HepG2 (cell line): ENCODE results near the gene HID1. TPM values are rescaled to one million over a fixed set of nuclear protein-coding genes. Genes with fewer than 3 reads are reported as not detected.

ENCODE experiments used
- IRF2 ChIP-seq: IDR thresholded peaks from 2 replicates; pipeline ENCODE4 v1.6.1; 2018; ENCODE audit warnings: missing genetic modification reagents, missing compliant biosample characterization
- JUNB ChIP-seq: sonication (generic); formaldehyde crosslinking; IDR thresholded peaks from 2 replicates; pipeline ENCODE4 v1.8.0; 2022; ENCODE audit warnings: missing genetic modification reagents, mild to moderate bottlenecking, borderline replicate concordance
- MATR3 ChIP-seq: sonication (generic); formaldehyde crosslinking; IDR thresholded peaks from 2 replicates; pipeline ENCODE4 v1.4.0; 2020; ENCODE audit warnings: missing genetic modification reagents
- NFRKB ChIP-seq: fragments of 450-650 bp; IDR thresholded peaks from 2 replicates; pipeline ENCODE4 v1.6.1; 2017
- NFYB ChIP-seq: sonication (generic); formaldehyde crosslinking; IDR thresholded peaks from 2 replicates; pipeline ENCODE4 v1.4.0; 2020; ENCODE audit warnings: missing genetic modification reagents
- PRPF4 ChIP-seq: fragments of 200-400 bp; formaldehyde crosslinking; IDR thresholded peaks from 2 replicates; pipeline ENCODE4 v1.6.1; 2016; ENCODE audit warnings: low read length, low read depth; ENCODE audit not compliant: poor library complexity, severe bottlenecking
- RORA ChIP-seq: sonication (generic); formaldehyde crosslinking; IDR thresholded peaks from 2 replicates; pipeline ENCODE4 v1.5.0; 2020; ENCODE audit warnings: mild to moderate bottlenecking, missing genetic modification reagents, moderate library complexity
- SMAD3 ChIP-seq: sonication (generic); formaldehyde crosslinking; IDR thresholded peaks from 2 replicates; pipeline ENCODE4 v1.4.0; 2020; ENCODE audit warnings: missing genetic modification reagents
- SMAD9 ChIP-seq: sonication (generic); formaldehyde crosslinking; IDR thresholded peaks from 2 replicates; pipeline ENCODE4 v1.5.1; 2020; ENCODE audit warnings: mild to moderate bottlenecking, missing genetic modification reagents
- SYNCRIP ChIP-seq: fragments of 200-400 bp; formaldehyde crosslinking; IDR thresholded peaks from 2 replicates; pipeline ENCODE4 v1.6.1; 2018; ENCODE audit warnings: mild to moderate bottlenecking, low read depth, low read length; ENCODE audit not compliant: insufficient read depth
- XRCC5 ChIP-seq: fragments of 200-400 bp; formaldehyde crosslinking; optimal IDR thresholded peaks from 2 replicates; pipeline ENCODE3; 2017; ENCODE audit warnings: mild to moderate bottlenecking, low read length
- YEATS2 ChIP-seq: sonication (generic); formaldehyde crosslinking; IDR thresholded peaks from 2 replicates; pipeline ENCODE4 v1.4.0; 2020; ENCODE audit warnings: missing genetic modification reagents, borderline replicate concordance
- ZC3H13 ChIP-seq: sonication (generic); formaldehyde crosslinking; IDR thresholded peaks from 2 replicates; pipeline ENCODE4 v1.8.1; 2023; ENCODE audit warnings: mild to moderate bottlenecking, missing genetic modification reagents, moderate library complexity
- ZC3H4 ChIP-seq: sonication (generic); formaldehyde crosslinking; IDR thresholded peaks from 2 replicates; pipeline ENCODE4 v1.4.0; 2020; ENCODE audit warnings: missing genetic modification reagents, borderline replicate concordance
- ZHX2 ChIP-seq, 2 experiments: sonication (generic) in 1 of 2; formaldehyde crosslinking in 1 of 2; IDR thresholded peaks; 2 replicates each; pipeline versions ENCODE4 v1.6.1 to v1.9.0; 2014 to 2022; ENCODE audit warnings: antibody characterized with exemption in 1 of 2, borderline replicate concordance in 1 of 2, inconsistent platforms in 1 of 2, low read depth in 1 of 2, missing genetic modification reagents in 1 of 2
- ZMYM3 ChIP-seq: sonication (generic); formaldehyde crosslinking; IDR thresholded peaks from 2 replicates; pipeline ENCODE4 v1.5.1; 2020; ENCODE audit warnings: mild to moderate bottlenecking, missing genetic modification reagents
- ZNF296 ChIP-seq: sonication (generic); formaldehyde crosslinking; conservative IDR thresholded peaks from 2 replicates; pipeline ENCODE4 v1.5.0; 2020; ENCODE audit warnings: mild to moderate bottlenecking, missing genetic modification reagents
- ZSCAN12 ChIP-seq: sonication (generic); formaldehyde crosslinking; IDR thresholded peaks from 2 replicates; pipeline ENCODE4 v1.9.0; 2021; ENCODE audit warnings: mild to moderate bottlenecking, missing genetic modification reagents
- polyA plus RNA-seq, 8 experiments: library from polyadenylated mRNA; depleted of rRNA in 3 of 8; stranded (reverse) in 7 of 8; unstranded in 1 of 8; fragments of >200 nt; fragmentation: Illumina TruSeq in 4 of 8; extraction: Trizol in 4 of 8; gene quantifications; 2 replicates each; pipeline versions ENCODE4 v1.2.1 to v1.2.3, GENCODE V29; 2011 to 2016; ENCODE audit warnings: low read depth in 4 of 8, missing spikeins in 1 of 8, mixed read lengths in 1 of 8; ENCODE audit not compliant: insufficient read depth in 1 of 8
- total RNA-seq, 5 experiments: library from RNA; depleted of rRNA; stranded (reverse); fragments of >200 nt; fragmentation: Illumina TruSeq; extraction: Trizol; gene quantifications; 2 replicates each; pipeline ENCODE4 v1.2.3, GENCODE V29; 2016; ENCODE audit warnings: low read depth in 1 of 5
- TF ChIP-seq, protein P1 (sequence below): sonication (generic); formaldehyde crosslinking; IDR thresholded peaks from 2 replicates; pipeline ENCODE4 v1.4.0; 2020; ENCODE audit warnings: missing genetic modification reagents, borderline replicate concordance

The HID1 gene
- total and polyA plus RNA-seq, 2 of the 13 experiments (the other 11 are each of a cell fraction or from before 2014, with no cell fraction given), result 2.1 to 10.6 TPM

DNA sequence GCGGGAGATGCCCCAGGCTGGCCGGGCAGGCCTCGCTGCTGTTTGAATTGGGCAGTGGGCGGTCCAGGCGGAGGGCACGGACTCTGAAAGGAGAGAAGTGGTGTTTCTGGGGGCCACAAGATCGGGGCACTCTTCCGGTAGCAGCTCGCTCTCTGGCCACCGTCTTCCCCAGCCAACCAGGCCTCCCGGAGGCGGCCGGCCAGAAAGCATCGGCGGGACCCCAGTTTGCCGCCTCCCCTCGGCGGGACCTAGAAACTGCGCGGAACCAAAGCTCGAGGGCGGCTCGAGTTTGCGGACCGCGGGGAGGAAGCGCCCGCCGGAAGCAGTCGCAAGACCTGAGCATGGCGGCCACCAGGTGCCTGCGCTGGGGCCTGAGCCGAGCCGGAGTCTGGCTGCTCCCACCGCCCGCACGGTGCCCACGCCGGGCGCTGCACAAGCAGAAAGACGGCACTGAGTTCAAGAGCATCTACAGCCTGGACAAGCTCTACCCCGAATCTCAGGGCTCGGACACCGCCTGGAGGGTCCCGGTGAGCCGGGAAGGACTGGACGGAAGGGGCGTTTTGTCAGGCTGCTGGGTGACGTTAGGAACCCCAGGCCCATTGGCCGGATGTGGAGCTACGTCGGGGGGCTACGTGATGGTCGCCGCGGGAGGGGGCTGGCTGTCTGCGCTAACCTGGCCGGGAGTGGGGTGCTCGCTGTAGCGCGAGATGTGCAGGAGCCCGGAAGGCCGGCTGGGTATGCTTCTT is 40.0 kb upstream of the HID1 start, which contains the start of gene MRPL58 (continued):
- TF ChIP-seq ZHX2 (IDR thresholded peaks at IDR 0.05; ENCODE audit: low read depth), result peak; percentile 95
- peak; percentile 83; the same call in 1 of the 2 replicates for TF ChIP-seq ZHX2 (CRISPR knock-in tag; IDR thresholded peaks at IDR 0.05; ENCODE audit: borderline replicate concordance)
- TF ChIP-seq NFRKB, result no peak
- peak; percentile 93 for TF ChIP-seq ZSCAN12 (CRISPR knock-in tag)
- TF ChIP-seq, protein P1, sequence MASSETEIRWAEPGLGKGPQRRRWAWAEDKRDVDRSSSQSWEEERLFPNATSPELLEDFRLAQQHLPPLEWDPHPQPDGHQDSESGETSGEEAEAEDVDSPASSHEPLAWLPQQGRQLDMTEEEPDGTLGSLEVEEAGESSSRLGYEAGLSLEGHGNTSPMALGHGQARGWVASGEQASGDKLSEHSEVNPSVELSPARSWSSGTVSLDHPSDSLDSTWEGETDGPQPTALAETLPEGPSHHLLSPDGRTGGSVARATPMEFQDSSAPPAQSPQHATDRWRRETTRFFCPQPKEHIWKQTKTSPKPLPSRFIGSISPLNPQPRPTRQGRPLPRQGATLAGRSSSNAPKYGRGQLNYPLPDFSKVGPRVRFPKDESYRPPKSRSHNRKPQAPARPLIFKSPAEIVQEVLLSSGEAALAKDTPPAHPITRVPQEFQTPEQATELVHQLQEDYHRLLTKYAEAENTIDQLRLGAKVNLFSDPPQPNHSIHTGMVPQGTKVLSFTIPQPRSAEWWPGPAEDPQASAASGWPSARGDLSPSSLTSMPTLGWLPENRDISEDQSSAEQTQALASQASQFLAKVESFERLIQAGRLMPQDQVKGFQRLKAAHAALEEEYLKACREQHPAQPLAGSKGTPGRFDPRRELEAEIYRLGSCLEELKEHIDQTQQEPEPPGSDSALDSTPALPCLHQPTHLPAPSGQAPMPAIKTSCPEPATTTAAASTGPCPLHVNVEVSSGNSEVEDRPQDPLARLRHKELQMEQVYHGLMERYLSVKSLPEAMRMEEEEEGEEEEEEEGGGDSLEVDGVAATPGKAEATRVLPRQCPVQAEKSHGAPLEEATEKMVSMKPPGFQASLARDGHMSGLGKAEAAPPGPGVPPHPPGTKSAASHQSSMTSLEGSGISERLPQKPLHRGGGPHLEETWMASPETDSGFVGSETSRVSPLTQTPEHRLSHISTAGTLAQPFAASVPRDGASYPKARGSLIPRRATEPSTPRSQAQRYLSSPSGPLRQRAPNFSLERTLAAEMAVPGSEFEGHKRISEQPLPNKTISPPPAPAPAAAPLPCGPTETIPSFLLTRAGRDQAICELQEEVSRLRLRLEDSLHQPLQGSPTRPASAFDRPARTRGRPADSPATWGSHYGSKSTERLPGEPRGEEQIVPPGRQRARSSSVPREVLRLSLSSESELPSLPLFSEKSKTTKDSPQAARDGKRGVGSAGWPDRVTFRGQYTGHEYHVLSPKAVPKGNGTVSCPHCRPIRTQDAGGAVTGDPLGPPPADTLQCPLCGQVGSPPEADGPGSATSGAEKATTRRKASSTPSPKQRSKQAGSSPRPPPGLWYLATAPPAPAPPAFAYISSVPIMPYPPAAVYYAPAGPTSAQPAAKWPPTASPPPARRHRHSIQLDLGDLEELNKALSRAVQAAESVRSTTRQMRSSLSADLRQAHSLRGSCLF (CRISPR knock-in tag), result no peak; the same call in 1 of the 2 replicates
- TF ChIP-seq JUNB (CRISPR knock-in tag), result no peak
- peak; percentile 62 for TF ChIP-seq NFYB (CRISPR knock-in tag)
- peak; percentile 95 for TF ChIP-seq ZC3H13 (CRISPR knock-in tag)
- TF ChIP-seq RORA, result no peak
- TF ChIP-seq SMAD9, result no peak
- TF ChIP-seq ZNF296, result peak; percentile 82
- TF ChIP-seq XRCC5, result peak; percentile 100
- peak; percentile 96 for TF ChIP-seq YEATS2 (CRISPR knock-in tag)
- peak; percentile 71 for TF ChIP-seq ZMYM3 (CRISPR knock-in tag)
- TF ChIP-seq PRPF4, result no peak
- TF ChIP-seq ZC3H4, result peak; percentile 87
- 0 out of 2 replicates have a peak, but pooled peaks have one; percentile 77 for TF ChIP-seq MATR3
- no peak for TF ChIP-seq SYNCRIP
- TF ChIP-seq IRF2 (CRISPR knock-in tag), result peak; percentile 95
- TF ChIP-seq SMAD3 (CRISPR knock-in tag), result peak; percentile 97
